ENCODE results near the gene SLC43A2. TPM values are rescaled to one million over a fixed set of nuclear protein-coding genes. Genes with fewer than 3 reads are reported as not detected.
A peak's percentile ranks its signal among the peaks of the same experiment; 100 is the strongest.

The SLC43A2 gene
- total and polyA plus RNA-seq, 7 experiments from 2014 or later = 0.44 to 112 (median 6.7) TPM

DNA sequence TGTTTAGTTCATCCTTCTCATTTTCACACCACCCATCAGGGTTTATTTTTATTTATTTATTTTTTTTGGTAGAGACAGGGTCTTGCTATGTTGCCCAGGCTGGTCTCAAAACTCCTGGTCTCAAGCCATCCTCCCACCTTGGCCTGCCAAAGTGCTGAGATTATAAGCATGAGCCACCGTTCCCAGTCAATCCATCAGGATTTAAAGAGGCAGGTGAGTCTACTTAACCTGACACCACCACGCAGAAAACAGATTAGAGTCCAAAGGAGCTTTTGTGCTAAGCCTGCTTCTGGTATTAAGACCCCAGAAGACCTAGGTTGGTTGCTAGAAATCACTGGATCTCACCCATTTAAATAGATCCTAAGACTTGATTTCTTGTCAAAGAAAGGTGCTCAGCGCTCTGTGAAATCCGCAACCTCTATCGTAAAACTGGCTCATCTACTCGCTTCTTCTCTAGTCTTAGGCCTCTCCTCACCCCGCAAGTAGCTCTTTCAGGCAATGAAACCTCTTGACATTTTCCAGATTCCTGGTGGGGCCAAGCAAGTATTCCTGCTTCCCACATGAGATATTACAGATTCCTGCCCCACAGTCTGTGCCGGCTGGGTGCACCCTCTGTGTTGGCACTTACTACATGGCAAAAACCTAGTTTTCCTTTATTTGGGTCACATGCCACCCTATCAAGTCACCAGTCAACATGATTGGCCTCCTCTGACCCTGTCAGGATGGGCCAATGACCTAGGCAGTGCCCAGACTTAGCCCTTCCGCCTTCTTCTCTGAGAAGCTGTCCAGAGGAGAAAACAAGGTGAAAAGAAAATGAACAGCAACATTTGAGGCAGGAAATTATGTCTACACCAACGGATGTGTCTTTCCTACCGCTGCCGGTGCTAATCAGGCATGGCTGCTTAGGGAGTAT lies 75.0 kb downstream of the SLC43A2 start:
- ChIA-PET CTCF (no interaction called here), POLR2A (no interaction called here)
- intact Hi-C loops (cut with micrococcal nuclease) = no loop called here
- Mint-ChIP-seq H3K27ac (no peak overlapping the region), H3K4me3 (no peak overlapping the region), H3K4me1 (peaks cover 0 to 24% (median 9%) of the 10 kb centered on the region in 7 donors), H3K36me3 (peaks cover 6 to 41% (median 10%) of the 10 kb centered on the region in 5 donors), H3K9me3 (no peaks in the 10 kb centered on the region), H3K27me3 (no peaks in the 10 kb centered on the region)
- H3K36me3 ChIP-seq (ENCODE audit: control insufficient read depth in 2 of 3, insufficient read depth in 3 of 3, low read length in 3 of 3) = peaks cover 0 to 60% (median 7%) of the 10 kb centered on the region in 3 experiments
- H3K27me3 ChIP-seq (ENCODE audit: control insufficient read depth in 2 of 2, insufficient read depth in 2 of 2, low read length in 2 of 2) = no peaks in the 10 kb centered on the region
- H3K9me3 ChIP-seq (ENCODE audit: control insufficient read depth in 2 of 3, low read length in 3 of 3) = no peaks in the 10 kb centered on the region
- ATAC-seq = no peak
- no peak overlapping the region for H3K4me3 ChIP-seq (ENCODE audit: low read length)
- no peaks in the 10 kb centered on the region for H3K4me1 ChIP-seq (ENCODE audit: control insufficient read depth in 2 of 2, insufficient read depth in 2 of 2, low read length in 2 of 2)
- H3K27ac ChIP-seq (ENCODE audit: low read depth, low read length) = no peak overlapping the region
- DNase-seq = no peak

DNA sequence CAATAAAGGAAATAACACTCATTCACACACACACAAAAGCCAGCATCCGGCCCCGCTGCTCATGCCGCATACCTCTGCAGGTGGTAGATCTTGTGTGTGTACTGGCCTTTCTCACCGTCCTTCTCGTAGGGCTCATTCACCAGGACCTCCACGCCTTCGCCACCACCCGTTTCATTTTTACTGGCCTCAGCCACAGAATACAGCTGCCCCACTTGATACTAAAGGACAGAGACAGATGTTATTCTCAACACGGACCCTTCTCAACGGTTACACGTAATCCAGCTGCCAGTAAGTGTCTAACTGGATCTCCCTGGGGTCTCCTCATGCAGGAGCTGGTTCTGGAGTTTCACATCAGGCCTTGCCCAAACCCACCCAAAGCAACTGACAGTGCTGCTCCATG lies 75.7 kb downstream of the SLC43A2 start:
- ChIA-PET CTCF (no interaction called here), POLR2A (no interaction called here)
- Histone ChIP-seq H3K36me3 (ENCODE audit: control insufficient read depth in 2 of 3, insufficient read depth in 3 of 3, low read length in 3 of 3) (peaks cover 0 to 66% (median 7%) of the 10 kb centered on the region in 3 experiments), H3K9me3 (ENCODE audit: control insufficient read depth in 2 of 3, low read length in 3 of 3) (no peaks in the 10 kb centered on the region), H3K27me3 (ENCODE audit: control insufficient read depth in 2 of 2, insufficient read depth in 2 of 2, low read length in 2 of 2) (no peaks in the 10 kb centered on the region), H3K4me1 (ENCODE audit: control insufficient read depth in 2 of 2, insufficient read depth in 2 of 2, low read length in 2 of 2) (no peaks in the 10 kb centered on the region), H3K27ac (ENCODE audit: low read depth, low read length) (no peak overlapping the region), H3K4me3 (ENCODE audit: low read length) (no peak overlapping the region)
- ATAC-seq (no peak), DNase-seq (no peak)
- no peak overlapping the region for H3K4me3 Mint-ChIP-seq
- intact Hi-C loops (cut with micrococcal nuclease) = no loop called here
- H3K9me3 Mint-ChIP-seq = no peaks in the 10 kb centered on the region
- H3K4me1 Mint-ChIP-seq = peaks cover 0 to 21% (median 9%) of the 10 kb centered on the region in 7 donors
- no peak overlapping the region for H3K27ac Mint-ChIP-seq
- H3K27me3 Mint-ChIP-seq = no peaks in the 10 kb centered on the region
- H3K36me3 Mint-ChIP-seq = peaks cover 6 to 47% (median 10%) of the 10 kb centered on the region in 5 donors

DNA sequence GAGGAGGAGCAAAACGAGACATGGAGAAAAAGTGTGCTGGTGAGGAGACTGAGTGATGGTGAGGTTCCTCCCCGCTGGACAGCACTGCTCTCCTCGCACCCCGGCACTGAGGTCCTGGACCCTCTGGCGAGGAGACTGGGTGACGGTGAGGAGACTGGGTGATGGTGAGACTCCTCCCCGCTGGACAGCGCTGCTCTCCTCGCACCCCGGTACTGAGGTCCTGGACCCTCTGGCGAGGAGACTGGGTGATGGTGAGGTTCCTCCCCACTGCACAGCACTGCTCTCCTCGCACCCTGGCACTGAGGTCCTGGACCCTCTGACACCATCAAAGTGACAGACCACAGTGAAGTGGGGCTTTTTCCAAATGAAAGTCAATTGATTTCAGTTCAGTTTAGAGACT lies 76.9 kb downstream of the SLC43A2 start:
- H3K27ac Mint-ChIP-seq = no peak overlapping the region
- peaks cover 0 to 60% (median 7%) of the 10 kb centered on the region in 3 experiments for H3K36me3 ChIP-seq (ENCODE audit: control insufficient read depth in 2 of 3, insufficient read depth in 3 of 3, low read length in 3 of 3)
- no peak overlapping the region for H3K4me3 ChIP-seq (ENCODE audit: low read length)
- H3K4me1 ChIP-seq (ENCODE audit: control insufficient read depth in 2 of 2, insufficient read depth in 2 of 2, low read length in 2 of 2) = no peaks in the 10 kb centered on the region
- H3K27me3 Mint-ChIP-seq = no peaks in the 10 kb centered on the region
- ChIA-PET CTCF (no interaction called here), POLR2A (no interaction called here)
- H3K36me3 Mint-ChIP-seq = peaks cover 6 to 47% (median 10%) of the 10 kb centered on the region in 5 donors
- no peaks in the 10 kb centered on the region for H3K27me3 ChIP-seq (ENCODE audit: control insufficient read depth in 2 of 2, insufficient read depth in 2 of 2, low read length in 2 of 2)
- H3K9me3 ChIP-seq (ENCODE audit: control insufficient read depth in 2 of 3, low read length in 3 of 3) = no peaks in the 10 kb centered on the region
- no peaks in the 10 kb centered on the region for H3K9me3 Mint-ChIP-seq
- H3K4me1 Mint-ChIP-seq = peaks cover 0 to 16% (median 5%) of the 10 kb centered on the region in 7 donors
- no peak overlapping the region for H3K4me3 Mint-ChIP-seq
- intact Hi-C loops (cut with micrococcal nuclease) = no loop called here
- no peak overlapping the region for H3K27ac ChIP-seq (ENCODE audit: low read depth, low read length)
- no peak for DNase-seq
- no peak for ATAC-seq

DNA sequence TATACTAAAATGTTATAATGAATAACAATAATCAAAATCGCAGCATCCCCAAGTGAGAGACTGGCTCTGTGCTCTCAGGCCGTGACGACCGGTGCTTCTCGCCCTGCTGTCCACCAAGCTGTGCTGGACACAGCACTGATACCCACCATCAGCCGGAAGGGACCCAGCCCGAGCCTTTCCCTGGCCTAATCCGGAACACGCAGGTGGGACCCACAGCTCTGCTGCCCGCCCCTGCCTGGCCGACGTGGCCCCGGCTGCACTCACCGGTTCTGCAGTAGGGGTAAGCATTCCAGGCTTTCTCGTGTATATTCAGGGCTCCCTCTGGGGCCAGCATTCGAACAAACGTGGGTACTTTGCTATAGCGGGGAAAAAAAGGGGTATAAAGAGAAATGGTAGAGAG lies 80.6 kb downstream of the SLC43A2 start:
- intact Hi-C loops (cut with micrococcal nuclease) = no loop called here
- Histone ChIP-seq H3K27me3 (ENCODE audit: control insufficient read depth in 2 of 2, insufficient read depth in 2 of 2, low read length in 2 of 2) (no peaks in the 10 kb centered on the region), H3K36me3 (ENCODE audit: control insufficient read depth in 2 of 3, insufficient read depth in 3 of 3, low read length in 3 of 3) (peaks cover 0 to 61% (median 7%) of the 10 kb centered on the region in 3 experiments), H3K4me3 (ENCODE audit: low read length) (no peak overlapping the region), H3K27ac (ENCODE audit: low read depth, low read length) (no peak overlapping the region), H3K9me3 (ENCODE audit: control insufficient read depth in 2 of 3, low read length in 3 of 3) (no peaks in the 10 kb centered on the region), H3K4me1 (ENCODE audit: control insufficient read depth in 2 of 2, insufficient read depth in 2 of 2, low read length in 2 of 2) (no peaks in the 10 kb centered on the region)
- H3K4me3 Mint-ChIP-seq = no peak overlapping the region
- CTCF ChIA-PET = interaction anchor here (0.7 kb wide), 1 partner anchor 17 kb away, joined by 3 read pairs; no protein-coding TSS in a partner anchor
- H3K4me1 Mint-ChIP-seq = peaks cover 0 to 3% (median 0%) of the 10 kb centered on the region in 7 donors
- no peak overlapping the region for H3K27ac Mint-ChIP-seq
- no peak for ATAC-seq
- H3K9me3 Mint-ChIP-seq = no peaks in the 10 kb centered on the region
- no peak for DNase-seq
- POLR2A ChIA-PET = no interaction called here
- H3K27me3 Mint-ChIP-seq = no peaks in the 10 kb centered on the region
- peaks cover 4 to 48% (median 12%) of the 10 kb centered on the region in 5 donors for H3K36me3 Mint-ChIP-seq

DNA sequence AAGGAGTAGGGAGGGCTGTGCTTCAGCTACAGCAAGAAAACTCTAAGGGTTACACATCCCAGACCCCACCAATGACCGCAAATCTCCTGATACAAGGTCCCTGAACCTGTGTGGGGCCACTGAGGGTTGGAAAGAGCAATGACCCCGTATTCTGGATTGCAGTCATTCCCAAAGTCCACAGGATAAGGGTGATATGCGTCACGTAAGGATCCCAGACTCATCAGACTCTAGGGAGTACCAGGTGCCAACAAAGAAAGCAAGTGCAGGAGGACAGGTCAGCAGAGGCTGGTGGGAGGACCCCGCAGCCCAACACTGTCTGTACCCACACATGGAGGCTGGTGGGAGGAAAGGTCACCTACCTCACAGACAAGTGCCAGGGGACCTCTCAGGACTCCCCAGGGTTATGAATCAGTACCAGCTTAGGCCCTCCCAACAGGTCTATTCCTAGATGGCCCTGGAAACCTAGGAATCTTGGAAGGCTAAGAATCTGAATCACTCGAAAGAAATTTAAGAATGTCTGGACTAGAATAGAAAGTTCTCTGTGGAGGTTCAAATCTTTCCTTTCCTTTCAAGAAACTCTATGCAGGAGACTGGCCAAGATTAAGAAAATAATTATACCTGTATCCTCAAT lies 82.2 kb downstream of the SLC43A2 start:
- Mint-ChIP-seq H3K27ac (peak overlapping the region in 1 of 9 donors; percentile 9), H3K4me1 (peaks cover 0 to 3% (median 0%) of the 10 kb centered on the region in 7 donors), H3K36me3 (peaks cover 6 to 43% (median 11%) of the 10 kb centered on the region in 5 donors), H3K9me3 (no peaks in the 10 kb centered on the region), H3K4me3 (no peak overlapping the region), H3K27me3 (no peaks in the 10 kb centered on the region)
- ChIA-PET CTCF (no interaction called here), POLR2A (interaction anchor here (0.6 kb wide), 1 partner anchor 12 kb away, joined by 3 read pairs; no protein-coding TSS in a partner anchor)
- H3K4me3 ChIP-seq (ENCODE audit: low read length) = no peak overlapping the region
- peaks cover 0 to 62% (median 2%) of the 10 kb centered on the region in 3 experiments for H3K36me3 ChIP-seq (ENCODE audit: control insufficient read depth in 2 of 3, insufficient read depth in 3 of 3, low read length in 3 of 3)
- no peaks in the 10 kb centered on the region for H3K27me3 ChIP-seq (ENCODE audit: control insufficient read depth in 2 of 2, insufficient read depth in 2 of 2, low read length in 2 of 2)
- H3K4me1 ChIP-seq (ENCODE audit: control insufficient read depth in 2 of 2, insufficient read depth in 2 of 2, low read length in 2 of 2) = no peaks in the 10 kb centered on the region
- ATAC-seq (no peak), DNase-seq (no peak)
- no peaks in the 10 kb centered on the region for H3K9me3 ChIP-seq (ENCODE audit: control insufficient read depth in 2 of 3, low read length in 3 of 3)
- H3K27ac ChIP-seq (ENCODE audit: low read depth, low read length) = no peak overlapping the region
- intact Hi-C loops (cut with micrococcal nuclease) = no loop called here

DNA sequence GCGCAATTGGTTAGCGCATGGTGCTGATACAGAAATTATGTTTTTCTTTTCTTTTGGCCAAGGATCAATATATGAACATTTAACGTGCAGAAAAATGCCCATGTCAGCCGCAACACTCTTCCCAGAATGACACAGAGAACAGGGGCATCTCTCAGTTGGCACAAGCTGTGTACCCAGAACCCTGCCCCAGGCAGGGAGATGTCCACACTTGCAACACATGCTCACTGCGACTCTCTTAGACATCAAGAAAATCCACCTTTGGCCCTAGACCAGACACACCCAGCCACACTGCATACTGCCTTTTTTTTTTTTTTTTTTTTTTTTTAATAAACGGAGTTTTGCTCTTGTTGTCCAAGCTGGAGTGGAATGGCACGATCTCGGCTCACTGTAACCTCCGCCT lies 83.0 kb downstream of the SLC43A2 start:
- Mint-ChIP-seq H3K4me3 (no peak overlapping the region), H3K27ac (peak overlapping the region in 1 of 9 donors; percentile 41), H3K4me1 (peaks cover 0 to 3% (median 0%) of the 10 kb centered on the region in 7 donors), H3K36me3 (peaks cover 2 to 44% (median 7%) of the 10 kb centered on the region in 5 donors), H3K9me3 (no peaks in the 10 kb centered on the region), H3K27me3 (no peaks in the 10 kb centered on the region)
- no peaks in the 10 kb centered on the region for H3K27me3 ChIP-seq (ENCODE audit: control insufficient read depth in 2 of 2, insufficient read depth in 2 of 2, low read length in 2 of 2)
- DNase-seq (no peak), ATAC-seq (no peak)
- no peaks in the 10 kb centered on the region for H3K9me3 ChIP-seq (ENCODE audit: control insufficient read depth in 2 of 3, low read length in 3 of 3)
- no peaks in the 10 kb centered on the region for H3K4me1 ChIP-seq (ENCODE audit: control insufficient read depth in 2 of 2, insufficient read depth in 2 of 2, low read length in 2 of 2)
- no peak overlapping the region for H3K4me3 ChIP-seq (ENCODE audit: low read length)
- peaks cover 0 to 62% (median 0%) of the 10 kb centered on the region in 3 experiments for H3K36me3 ChIP-seq (ENCODE audit: control insufficient read depth in 2 of 3, insufficient read depth in 3 of 3, low read length in 3 of 3)
- intact Hi-C loops (cut with micrococcal nuclease) = no loop called here
- POLR2A ChIA-PET = interaction anchor here (0.6 to 1.0 kb wide), 2 partner anchors 11 to 30 kb away, joined by 3 to 4 read pairs; partner anchors contain the start of gene INPP5K
- H3K27ac ChIP-seq (ENCODE audit: low read depth, low read length) = no peak overlapping the region
- CTCF ChIA-PET = no interaction called here
